PC-9 (cell line): ENCODE data around the gene POU2F3.

ENCODE experiments used
- EZH2 ChIP-seq: fragments of 200-600 bp; sonication (generic); IDR thresholded peaks from 2 replicates; pipeline ENCODE4 v1.8.0; 2017; ENCODE audit warnings: antibody characterized with exemption, low read depth
- TF ChIP-seq, protein P1 (sequence below): fragments of 200-600 bp; sonication (generic); conservative IDR thresholded peaks from 2 replicates; pipeline ENCODE4 v1.6.1; 2017; ENCODE audit warnings: mixed run types, antibody characterized with exemption, mild to moderate bottlenecking, moderate library complexity

DNA sequence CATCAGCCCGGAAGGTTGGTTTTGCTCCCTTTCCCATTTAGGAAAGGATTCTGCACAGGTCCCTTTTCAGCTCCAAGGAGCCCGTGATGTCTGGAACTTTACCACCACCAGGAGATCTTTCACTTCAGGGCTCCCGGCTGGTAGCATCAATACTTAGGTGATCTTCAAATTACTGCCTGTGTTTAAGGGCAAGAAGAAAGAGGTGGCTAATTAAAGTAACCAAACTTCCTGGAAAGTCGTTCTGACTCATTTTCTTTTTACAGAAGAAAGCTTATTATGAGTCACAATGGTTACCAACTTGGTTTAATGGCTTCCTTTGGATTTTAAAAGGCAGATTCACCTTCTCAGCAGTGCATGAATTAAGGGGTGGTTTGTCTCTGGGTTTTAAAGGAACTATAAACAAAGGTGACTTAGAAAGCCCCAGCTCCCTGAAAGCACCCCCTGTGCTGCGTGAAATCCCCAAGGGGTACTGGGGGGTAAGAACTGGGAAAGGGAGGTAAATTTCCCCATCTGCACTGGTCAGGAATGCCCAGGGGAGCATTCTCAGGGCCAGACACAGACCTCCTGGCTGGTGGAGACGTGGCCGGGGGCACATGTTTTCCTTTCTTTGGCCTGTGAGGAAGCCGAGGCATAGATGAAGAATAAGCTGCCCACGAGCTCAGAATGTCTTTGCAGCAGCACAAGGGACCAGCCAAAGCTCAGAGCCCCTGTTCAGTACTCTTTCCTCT is 8.8 kb downstream of the POU2F3 start:
- TF ChIP-seq EZH2, result no peak
- TF ChIP-seq, protein P1, sequence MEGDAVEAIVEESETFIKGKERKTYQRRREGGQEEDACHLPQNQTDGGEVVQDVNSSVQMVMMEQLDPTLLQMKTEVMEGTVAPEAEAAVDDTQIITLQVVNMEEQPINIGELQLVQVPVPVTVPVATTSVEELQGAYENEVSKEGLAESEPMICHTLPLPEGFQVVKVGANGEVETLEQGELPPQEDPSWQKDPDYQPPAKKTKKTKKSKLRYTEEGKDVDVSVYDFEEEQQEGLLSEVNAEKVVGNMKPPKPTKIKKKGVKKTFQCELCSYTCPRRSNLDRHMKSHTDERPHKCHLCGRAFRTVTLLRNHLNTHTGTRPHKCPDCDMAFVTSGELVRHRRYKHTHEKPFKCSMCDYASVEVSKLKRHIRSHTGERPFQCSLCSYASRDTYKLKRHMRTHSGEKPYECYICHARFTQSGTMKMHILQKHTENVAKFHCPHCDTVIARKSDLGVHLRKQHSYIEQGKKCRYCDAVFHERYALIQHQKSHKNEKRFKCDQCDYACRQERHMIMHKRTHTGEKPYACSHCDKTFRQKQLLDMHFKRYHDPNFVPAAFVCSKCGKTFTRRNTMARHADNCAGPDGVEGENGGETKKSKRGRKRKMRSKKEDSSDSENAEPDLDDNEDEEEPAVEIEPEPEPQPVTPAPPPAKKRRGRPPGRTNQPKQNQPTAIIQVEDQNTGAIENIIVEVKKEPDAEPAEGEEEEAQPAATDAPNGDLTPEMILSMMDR, result no peak
